HEK293 (cell line): ENCODE data around the gene HBEGF.

Experiments
- CTCF ChIA-PET: fragments of 350-600 bp; formaldehyde crosslinking; extraction: SDS; loops from one replicate; lab custom pipeline; 2021; ENCODE audit warnings: antibody characterized with exemption; lab: Yijun Ruan, JAX
- POLR2A ChIA-PET: fragments of 300-600 bp; formaldehyde crosslinking; extraction: SDS; loops from one replicate; lab custom pipeline; 2020; ENCODE audit warnings: antibody characterized with exemption, inconsistent platforms; lab: Yijun Ruan, JAX
- H3K27ac ChIP-seq: fragments of 200-500 bp; sonication (Bioruptor generic); 2 replicates; pipeline ENCODE4 v1.5.1; 2014; ENCODE audit warnings: low read depth, low read length, control low read depth, inconsistent platforms; ENCODE audit errors: extremely low read depth
- H3K36me3 ChIP-seq, 2 experiments: fragments of 200-500 bp in 1 of 2; sonication (Bioruptor generic) in 1 of 2; 1 replicate in 1 of 2; 2 replicates in 1 of 2; pipeline ENCODE4 v1.5.1; 2014 to 2017; ENCODE audit warnings: inconsistent platforms in 2 of 2, low read length in 2 of 2; ENCODE audit not compliant: control insufficient read depth in 2 of 2, insufficient read depth in 1 of 2
- H3K4me1 ChIP-seq: fragments of 200-500 bp; sonication (Bioruptor generic); 2 replicates; pipeline ENCODE4 v1.5.1; 2014; ENCODE audit warnings: mild to moderate bottlenecking, low read length, inconsistent platforms; ENCODE audit not compliant: control insufficient read depth, insufficient read depth
- H3K4me3 ChIP-seq: 2 replicates; pipeline ENCODE4 v1.5.1; 2011; ENCODE audit warnings: low read depth, mild to moderate bottlenecking, control low read depth, low read length, moderate library complexity
- H3K9me3 ChIP-seq: fragments of 200-500 bp; sonication (Bioruptor generic); 2 replicates; pipeline ENCODE4 v1.5.1; 2014; ENCODE audit warnings: low read depth, low read length, inconsistent platforms; ENCODE audit not compliant: control insufficient read depth, insufficient read depth
- OSR2 ChIP-seq: fragments of 450-650 bp; formaldehyde crosslinking; IDR thresholded peaks from 2 replicates; pipeline ENCODE4 v1.5.1; 2016; ENCODE audit warnings: missing biosample characterization, missing genetic modification characterization
- REPIN1 ChIP-seq: fragments of 450-650 bp; formaldehyde crosslinking; IDR thresholded peaks from 2 replicates; pipeline ENCODE4 v1.5.1; 2017; ENCODE audit warnings: missing biosample characterization, missing genetic modification characterization, low read depth
- SP3 ChIP-seq: fragments of 450-650 bp; formaldehyde crosslinking; IDR thresholded peaks from 2 replicates; pipeline ENCODE4 v1.5.1; 2016; ENCODE audit warnings: missing biosample characterization, missing genetic modification characterization
- ZNF114 ChIP-seq: fragments of 450-650 bp; formaldehyde crosslinking; IDR thresholded peaks from 2 replicates; pipeline ENCODE4 v1.5.0; 2017; ENCODE audit warnings: missing biosample characterization, missing genetic modification characterization
- ZNF174 ChIP-seq: fragments of 450-650 bp; formaldehyde crosslinking; IDR thresholded peaks from 2 replicates; pipeline ENCODE4 v1.5.0; 2017; ENCODE audit warnings: missing biosample characterization, mild to moderate bottlenecking, missing genetic modification characterization
- ZNF24 ChIP-seq: fragments of 450-650 bp; formaldehyde crosslinking; IDR thresholded peaks from 2 replicates; pipeline ENCODE4 v1.5.1; 2016; ENCODE audit warnings: missing biosample characterization, missing genetic modification characterization
- ZNF292 ChIP-seq: fragments of 450-650 bp; formaldehyde crosslinking; IDR thresholded peaks from 2 replicates; pipeline ENCODE4 v1.5.1; 2016; ENCODE audit warnings: low read depth, missing biosample characterization, missing genetic modification characterization, borderline replicate concordance
- ZNF623 ChIP-seq: fragments of 450-650 bp; formaldehyde crosslinking; IDR thresholded peaks from 2 replicates; pipeline ENCODE4 v1.5.1; 2016; ENCODE audit warnings: missing biosample characterization, missing genetic modification characterization
- ZNF629 ChIP-seq: fragments of 450-650 bp; formaldehyde crosslinking; IDR thresholded peaks from 2 replicates; pipeline ENCODE4 v1.5.1; 2017; ENCODE audit warnings: missing biosample characterization, missing genetic modification characterization
- ZNF654 ChIP-seq: fragments of 450-650 bp; formaldehyde crosslinking; IDR thresholded peaks from 2 replicates; pipeline ENCODE4 v1.5.1; 2016; ENCODE audit warnings: low read depth, missing biosample characterization, missing genetic modification characterization
- ZNF792 ChIP-seq: fragments of 450-650 bp; formaldehyde crosslinking; IDR thresholded peaks from 2 replicates; pipeline ENCODE4 v1.5.1; 2016; ENCODE audit warnings: missing biosample characterization, missing genetic modification characterization
- ZXDB ChIP-seq: fragments of 450-650 bp; formaldehyde crosslinking; IDR thresholded peaks from 2 replicates; pipeline ENCODE4 v1.5.1; 2016; ENCODE audit warnings: missing biosample characterization, missing genetic modification characterization
- TF ChIP-seq, protein P1 (sequence below): fragments of 450-650 bp; formaldehyde crosslinking; IDR thresholded peaks from 2 replicates; pipeline ENCODE4 v1.5.1; 2016; ENCODE audit warnings: missing biosample characterization, missing genetic modification characterization
- TF ChIP-seq, protein P2 (sequence below): fragments of 450-650 bp; formaldehyde crosslinking; IDR thresholded peaks from 2 replicates; pipeline ENCODE4 v1.5.1; 2016; ENCODE audit warnings: missing biosample characterization, missing genetic modification characterization
- TF ChIP-seq, protein P3 (sequence below): fragments of 450-650 bp; formaldehyde crosslinking; IDR thresholded peaks from 2 replicates; pipeline ENCODE4 v1.5.1; 2016; ENCODE audit warnings: missing biosample characterization, missing genetic modification characterization
- TF ChIP-seq, protein P4 (sequence below): fragments of 450-650 bp; formaldehyde crosslinking; conservative IDR thresholded peaks from 2 replicates; pipeline ENCODE4 v1.5.1; 2016; ENCODE audit warnings: low read depth, missing biosample characterization, missing genetic modification characterization
- TF ChIP-seq, protein P5 (sequence below): fragments of 450-650 bp; formaldehyde crosslinking; IDR thresholded peaks from 2 replicates; pipeline ENCODE4 v1.5.1; 2017; ENCODE audit warnings: missing biosample characterization, mild to moderate bottlenecking, missing genetic modification characterization, moderate library complexity

HBEGF gene

DNA sequence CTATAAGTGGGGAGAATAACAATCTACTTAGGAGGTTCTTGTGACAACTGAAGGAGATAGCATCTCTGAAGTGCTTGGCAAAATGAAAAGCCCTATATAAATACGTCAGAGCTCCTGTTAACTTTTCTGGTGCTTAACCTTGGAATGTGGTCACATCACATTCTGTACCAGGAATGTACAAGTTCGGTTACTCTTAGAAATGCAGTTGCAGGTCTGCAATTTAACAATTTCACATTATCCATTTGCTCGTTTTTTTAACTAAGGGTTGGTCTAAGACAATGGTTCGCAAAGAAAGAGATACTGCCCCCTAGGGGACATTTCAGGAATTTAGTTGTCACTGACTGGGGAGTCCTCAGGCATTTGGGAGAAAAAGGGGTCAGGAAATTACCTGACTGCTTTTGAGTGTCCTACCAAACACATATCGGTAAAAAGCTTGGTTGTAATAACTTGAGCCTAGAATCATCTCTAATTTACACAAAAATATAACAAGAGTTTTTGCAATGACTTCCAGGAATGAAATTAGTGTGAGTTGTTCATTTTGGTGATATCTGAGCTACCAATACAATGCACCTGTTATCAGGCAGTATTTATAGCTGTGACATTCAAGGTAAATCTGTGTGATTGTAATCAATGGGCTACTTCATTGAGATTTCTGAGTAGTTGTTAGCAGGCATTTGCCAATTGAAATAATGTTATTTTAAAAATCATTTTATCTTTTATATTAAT lies 5.4 kb upstream of the HBEGF start:
- ChIA-PET CTCF (interaction anchor here (0.6 to 17.1 kb wide), 74 partner anchors 8 to 1709 kb away, joined by 3 to 660 read pairs (median 4); partner anchors contain the start of genes PFDN1, SLC4A9 and TMCO6), POLR2A (no interaction called here)
- Histone ChIP-seq H3K9me3 (no peaks in the 10 kb centered on the region), H3K4me1 (no peaks in the 10 kb centered on the region), H3K4me3 (no peak overlapping the region), H3K36me3 (no peaks in the 10 kb centered on the region)
- TF ChIP-seq, protein P1, sequence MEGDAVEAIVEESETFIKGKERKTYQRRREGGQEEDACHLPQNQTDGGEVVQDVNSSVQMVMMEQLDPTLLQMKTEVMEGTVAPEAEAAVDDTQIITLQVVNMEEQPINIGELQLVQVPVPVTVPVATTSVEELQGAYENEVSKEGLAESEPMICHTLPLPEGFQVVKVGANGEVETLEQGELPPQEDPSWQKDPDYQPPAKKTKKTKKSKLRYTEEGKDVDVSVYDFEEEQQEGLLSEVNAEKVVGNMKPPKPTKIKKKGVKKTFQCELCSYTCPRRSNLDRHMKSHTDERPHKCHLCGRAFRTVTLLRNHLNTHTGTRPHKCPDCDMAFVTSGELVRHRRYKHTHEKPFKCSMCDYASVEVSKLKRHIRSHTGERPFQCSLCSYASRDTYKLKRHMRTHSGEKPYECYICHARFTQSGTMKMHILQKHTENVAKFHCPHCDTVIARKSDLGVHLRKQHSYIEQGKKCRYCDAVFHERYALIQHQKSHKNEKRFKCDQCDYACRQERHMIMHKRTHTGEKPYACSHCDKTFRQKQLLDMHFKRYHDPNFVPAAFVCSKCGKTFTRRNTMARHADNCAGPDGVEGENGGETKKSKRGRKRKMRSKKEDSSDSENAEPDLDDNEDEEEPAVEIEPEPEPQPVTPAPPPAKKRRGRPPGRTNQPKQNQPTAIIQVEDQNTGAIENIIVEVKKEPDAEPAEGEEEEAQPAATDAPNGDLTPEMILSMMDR (tag by site-specific recombination), result 0 out of 2 replicates have a peak, but pooled peaks have one; percentile 34
- TF ChIP-seq, protein P2, sequence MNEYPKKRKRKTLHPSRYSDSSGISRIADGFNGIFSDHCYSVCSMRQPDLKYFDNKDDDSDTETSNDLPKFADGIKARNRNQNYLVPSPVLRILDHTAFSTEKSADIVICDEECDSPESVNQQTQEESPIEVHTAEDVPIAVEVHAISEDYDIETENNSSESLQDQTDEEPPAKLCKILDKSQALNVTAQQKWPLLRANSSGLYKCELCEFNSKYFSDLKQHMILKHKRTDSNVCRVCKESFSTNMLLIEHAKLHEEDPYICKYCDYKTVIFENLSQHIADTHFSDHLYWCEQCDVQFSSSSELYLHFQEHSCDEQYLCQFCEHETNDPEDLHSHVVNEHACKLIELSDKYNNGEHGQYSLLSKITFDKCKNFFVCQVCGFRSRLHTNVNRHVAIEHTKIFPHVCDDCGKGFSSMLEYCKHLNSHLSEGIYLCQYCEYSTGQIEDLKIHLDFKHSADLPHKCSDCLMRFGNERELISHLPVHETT, result no peak
- TF ChIP-seq, protein P3, sequence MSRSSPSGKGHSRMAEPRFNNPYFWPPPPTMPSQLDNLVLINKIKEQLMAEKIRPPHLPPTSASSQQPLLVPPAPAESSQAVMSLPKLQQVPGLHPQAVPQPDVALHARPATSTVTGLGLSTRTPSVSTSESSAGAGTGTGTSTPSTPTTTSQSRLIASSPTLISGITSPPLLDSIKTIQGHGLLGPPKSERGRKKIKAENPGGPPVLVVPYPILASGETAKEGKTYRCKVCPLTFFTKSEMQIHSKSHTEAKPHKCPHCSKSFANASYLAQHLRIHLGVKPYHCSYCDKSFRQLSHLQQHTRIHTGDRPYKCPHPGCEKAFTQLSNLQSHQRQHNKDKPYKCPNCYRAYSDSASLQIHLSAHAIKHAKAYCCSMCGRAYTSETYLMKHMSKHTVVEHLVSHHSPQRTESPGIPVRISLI (tag by site-specific recombination), result peak; percentile 70
- no peak for TF ChIP-seq ZNF292
- TF ChIP-seq ZNF654 (tag by site-specific recombination), result peak; percentile 67
- no peak for TF ChIP-seq ZNF174
- TF ChIP-seq OSR2 (tag by site-specific recombination), result no peak
- no peak for TF ChIP-seq ZXDB
- TF ChIP-seq, protein P4, sequence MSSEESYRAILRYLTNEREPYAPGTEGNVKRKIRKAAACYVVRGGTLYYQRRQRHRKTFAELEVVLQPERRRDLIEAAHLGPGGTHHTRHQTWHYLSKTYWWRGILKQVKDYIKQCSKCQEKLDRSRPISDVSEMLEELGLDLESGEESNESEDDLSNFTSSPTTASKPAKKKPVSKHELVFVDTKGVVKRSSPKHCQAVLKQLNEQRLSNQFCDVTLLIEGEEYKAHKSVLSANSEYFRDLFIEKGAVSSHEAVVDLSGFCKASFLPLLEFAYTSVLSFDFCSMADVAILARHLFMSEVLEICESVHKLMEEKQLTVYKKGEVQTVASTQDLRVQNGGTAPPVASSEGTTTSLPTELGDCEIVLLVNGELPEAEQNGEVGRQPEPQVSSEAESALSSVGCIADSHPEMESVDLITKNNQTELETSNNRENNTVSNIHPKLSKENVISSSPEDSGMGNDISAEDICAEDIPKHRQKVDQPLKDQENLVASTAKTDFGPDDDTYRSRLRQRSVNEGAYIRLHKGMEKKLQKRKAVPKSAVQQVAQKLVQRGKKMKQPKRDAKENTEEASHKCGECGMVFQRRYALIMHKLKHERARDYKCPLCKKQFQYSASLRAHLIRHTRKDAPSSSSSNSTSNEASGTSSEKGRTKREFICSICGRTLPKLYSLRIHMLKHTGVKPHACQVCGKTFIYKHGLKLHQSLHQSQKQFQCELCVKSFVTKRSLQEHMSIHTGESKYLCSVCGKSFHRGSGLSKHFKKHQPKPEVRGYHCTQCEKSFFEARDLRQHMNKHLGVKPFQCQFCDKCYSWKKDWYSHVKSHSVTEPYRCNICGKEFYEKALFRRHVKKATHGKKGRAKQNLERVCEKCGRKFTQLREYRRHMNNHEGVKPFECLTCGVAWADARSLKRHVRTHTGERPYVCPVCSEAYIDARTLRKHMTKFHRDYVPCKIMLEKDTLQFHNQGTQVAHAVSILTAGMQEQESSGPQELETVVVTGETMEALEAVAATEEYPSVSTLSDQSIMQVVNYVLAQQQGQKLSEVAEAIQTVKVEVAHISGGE (tag by site-specific recombination), result no peak
- no peak for TF ChIP-seq REPIN1 (tag by site-specific recombination)
- TF ChIP-seq SP3, result no peak
- 0 out of 2 replicates have a peak, but pooled peaks have one; percentile 25 for TF ChIP-seq ZNF629
- TF ChIP-seq ZNF114 (tag by site-specific recombination), result no peak
- TF ChIP-seq ZNF623, result no peak
- TF ChIP-seq, protein P5, sequence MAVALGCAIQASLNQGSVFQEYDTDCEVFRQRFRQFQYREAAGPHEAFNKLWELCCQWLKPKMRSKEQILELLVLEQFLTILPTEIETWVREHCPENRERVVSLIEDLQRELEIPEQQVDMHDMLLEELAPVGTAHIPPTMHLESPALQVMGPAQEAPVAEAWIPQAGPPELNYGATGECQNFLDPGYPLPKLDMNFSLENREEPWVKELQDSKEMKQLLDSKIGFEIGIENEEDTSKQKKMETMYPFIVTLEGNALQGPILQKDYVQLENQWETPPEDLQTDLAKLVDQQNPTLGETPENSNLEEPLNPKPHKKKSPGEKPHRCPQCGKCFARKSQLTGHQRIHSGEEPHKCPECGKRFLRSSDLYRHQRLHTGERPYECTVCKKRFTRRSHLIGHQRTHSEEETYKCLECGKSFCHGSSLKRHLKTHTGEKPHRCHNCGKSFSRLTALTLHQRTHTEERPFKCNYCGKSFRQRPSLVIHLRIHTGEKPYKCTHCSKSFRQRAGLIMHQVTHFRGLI, result no peak
- TF ChIP-seq ZNF792 (tag by site-specific recombination), result no peak
- TF ChIP-seq ZNF24 (tag by site-specific recombination), result no peak
- TF ChIP-seq, all 188 proteins: peak for 4
- H3K27ac ChIP-seq, result no peak overlapping the region
